WERI-Rb-1 (cell line): ENCODE results near the gene HOXB13.

Experiments used
- DNase-seq: peaks from one replicate; pipeline ENCODE4 v3.0.0-alpha.2; 2020
- H3K27ac ChIP-seq: fragments of 250-450 bp; sonication (Bioruptor Pico); 2 replicates; pipeline ENCODE4 v1.5.1; 2020; ENCODE audit warnings: mild to moderate bottlenecking, moderate library complexity
- H3K27me3 ChIP-seq: fragments of 250-450 bp; sonication (Bioruptor Pico); 2 replicates; pipeline ENCODE4 v1.5.1; 2021; ENCODE audit warnings: mild to moderate bottlenecking, low read depth, moderate library complexity; ENCODE audit not compliant: insufficient read depth, severe bottlenecking
- H3K36me3 ChIP-seq: fragments of 250-450 bp; sonication (Bioruptor Pico); 2 replicates; pipeline ENCODE4 v1.5.1; 2020; ENCODE audit warnings: mild to moderate bottlenecking, moderate library complexity
- H3K4me3 ChIP-seq: 2 replicates; pipeline ENCODE4 v1.5.1; 2011; ENCODE audit warnings: low read depth, mild to moderate bottlenecking, control low read depth, low read length
- H3K9me3 ChIP-seq: fragments of 250-450 bp; sonication (Bioruptor Pico); 2 replicates; pipeline ENCODE4 v1.5.1; 2021; ENCODE audit warnings: mild to moderate bottlenecking, moderate library complexity; ENCODE audit not compliant: severe bottlenecking
- CTCF ChIP-seq: IDR thresholded peaks from 2 replicates; pipeline ENCODE4 v1.5.1; 2011; ENCODE audit warnings: low read depth, mild to moderate bottlenecking, control low read depth, inconsistent platforms, low read length

HOXB13 gene

GRCh38 chr17:48726114-48726915 is 2.2 kb downstream of the HOXB13 start:
- Histone ChIP-seq H3K9me3 (peaks cover 10% of the 10 kb centered on the region), H3K27me3 (peaks cover 98% of the 10 kb centered on the region), H3K4me3 (no peak overlapping the region), H3K36me3 (no peaks in the 10 kb centered on the region), H3K27ac (no peak overlapping the region)
- DNase-seq = no peak
- TF ChIP-seq CTCF = no peak

- DNase-seq = no peak
- H3K27ac ChIP-seq = no peak overlapping the region
- peaks cover 8% of the 10 kb centered on the region for H3K9me3 ChIP-seq
- no peaks in the 10 kb centered on the region for H3K36me3 ChIP-seq
- TF ChIP-seq CTCF = no peak
- H3K27me3 ChIP-seq = peaks cover 100% of the 10 kb centered on the region
- H3K4me3 ChIP-seq = 0 out of 2 replicates have a peak overlapping the region, but pooled peaks have one; percentile 0
Measured at GRCh38 chr17:48725288-48726064, 3.1 kb downstream of the HOXB13 start.

- Histone ChIP-seq H3K27ac (no peak overlapping the region), H3K4me3 (peak overlapping the region; percentile 0; the same call in 1 of the 2 replicates), H3K36me3 (no peaks in the 10 kb centered on the region), H3K27me3 (peaks cover 100% of the 10 kb centered on the region), H3K9me3 (peaks cover 9% of the 10 kb centered on the region)
- DNase-seq = no peak
- no peak for TF ChIP-seq CTCF
Measured at GRCh38 chr17:48725004-48725287, 3.6 kb downstream of the HOXB13 start.

- Histone ChIP-seq H3K4me3 (peak overlapping the region; percentile 0; the same call in 1 of the 2 replicates), H3K9me3 (peaks cover 15% of the 10 kb centered on the region), H3K27ac (no peak overlapping the region), H3K36me3 (no peaks in the 10 kb centered on the region), H3K27me3 (peaks cover 100% of the 10 kb centered on the region)
- TF ChIP-seq CTCF = peak; percentile 78
- peak; percentile 89 for DNase-seq
Measured at GRCh38 chr17:48724251-48725003, 4.1 kb downstream of the HOXB13 start.

GRCh38 chr17:48723423-48724250 is 4.9 kb downstream of the HOXB13 start:
- DNase-seq = no peak
- peaks cover 100% of the 10 kb centered on the region for H3K27me3 ChIP-seq
- no peak for TF ChIP-seq CTCF
- H3K9me3 ChIP-seq = peaks cover 22% of the 10 kb centered on the region
- H3K27ac ChIP-seq = no peak overlapping the region
- no peak overlapping the region for H3K4me3 ChIP-seq
- H3K36me3 ChIP-seq = no peaks in the 10 kb centered on the region
